Measurements from ENCODE around the gene MPRIP.

The MPRIP gene

DNA sequence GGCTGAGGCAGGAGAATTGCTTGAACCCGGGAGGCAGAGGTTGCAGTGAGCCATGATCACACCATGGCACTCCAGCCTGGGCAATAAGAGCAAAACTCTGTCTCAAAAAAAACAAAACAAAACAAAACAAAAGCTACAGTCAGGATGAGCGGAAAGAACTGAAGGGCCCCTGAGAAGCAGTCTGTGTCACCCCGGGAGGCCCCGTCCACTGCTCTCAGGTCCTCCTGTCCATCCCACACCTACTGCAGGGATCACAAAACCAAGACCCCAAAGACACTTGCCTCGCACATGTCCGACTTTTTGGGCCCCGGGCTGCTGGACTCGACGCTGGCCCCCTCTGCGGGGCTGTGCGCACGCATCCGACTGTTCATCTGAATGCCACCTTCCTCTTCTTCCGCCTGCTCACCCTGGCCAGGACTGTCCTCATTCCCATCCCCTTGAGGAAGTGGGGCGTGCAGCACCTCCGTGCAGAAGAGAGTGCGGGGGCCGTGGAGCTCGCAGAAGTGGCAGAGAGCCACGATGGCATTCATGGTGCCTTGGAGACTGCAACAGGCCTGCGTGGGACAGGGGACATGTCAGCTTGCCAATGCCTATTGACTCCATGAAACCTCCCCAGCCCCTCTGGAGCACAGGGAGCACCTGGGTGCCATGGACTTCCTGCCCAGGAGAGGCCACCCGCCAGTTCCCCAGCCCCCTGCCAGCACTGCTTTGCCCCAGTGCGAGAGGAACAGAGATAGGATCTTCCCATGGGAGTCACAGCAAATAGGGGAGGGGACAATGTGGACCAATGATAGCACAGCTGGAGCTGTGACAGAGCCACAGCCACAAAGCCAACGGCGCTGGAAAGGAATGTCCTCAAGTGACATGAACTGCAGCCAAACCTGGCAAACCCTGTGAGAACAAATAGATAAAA is 185.6 kb downstream of the MPRIP start:
- ChIA-PET CTCF (interaction anchor here (1.3 to 1.5 kb wide), 2 partner anchors 9 to 17 kb away, joined by 3 read pairs; no protein-coding TSS in a partner anchor), POLR2A (no interaction called here)
- no peak overlapping the region for H3K4me3 ChIP-seq (ENCODE audit: low read depth, low read length)
- TF ChIP-seq, protein P1, sequence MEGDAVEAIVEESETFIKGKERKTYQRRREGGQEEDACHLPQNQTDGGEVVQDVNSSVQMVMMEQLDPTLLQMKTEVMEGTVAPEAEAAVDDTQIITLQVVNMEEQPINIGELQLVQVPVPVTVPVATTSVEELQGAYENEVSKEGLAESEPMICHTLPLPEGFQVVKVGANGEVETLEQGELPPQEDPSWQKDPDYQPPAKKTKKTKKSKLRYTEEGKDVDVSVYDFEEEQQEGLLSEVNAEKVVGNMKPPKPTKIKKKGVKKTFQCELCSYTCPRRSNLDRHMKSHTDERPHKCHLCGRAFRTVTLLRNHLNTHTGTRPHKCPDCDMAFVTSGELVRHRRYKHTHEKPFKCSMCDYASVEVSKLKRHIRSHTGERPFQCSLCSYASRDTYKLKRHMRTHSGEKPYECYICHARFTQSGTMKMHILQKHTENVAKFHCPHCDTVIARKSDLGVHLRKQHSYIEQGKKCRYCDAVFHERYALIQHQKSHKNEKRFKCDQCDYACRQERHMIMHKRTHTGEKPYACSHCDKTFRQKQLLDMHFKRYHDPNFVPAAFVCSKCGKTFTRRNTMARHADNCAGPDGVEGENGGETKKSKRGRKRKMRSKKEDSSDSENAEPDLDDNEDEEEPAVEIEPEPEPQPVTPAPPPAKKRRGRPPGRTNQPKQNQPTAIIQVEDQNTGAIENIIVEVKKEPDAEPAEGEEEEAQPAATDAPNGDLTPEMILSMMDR (IDR thresholded peaks at IDR 0.05; ENCODE audit: insufficient read depth, low read length, missing control alignments) = no peak
- DNase-seq (ENCODE audit: low read depth, low spot score) = no peak

DNA sequence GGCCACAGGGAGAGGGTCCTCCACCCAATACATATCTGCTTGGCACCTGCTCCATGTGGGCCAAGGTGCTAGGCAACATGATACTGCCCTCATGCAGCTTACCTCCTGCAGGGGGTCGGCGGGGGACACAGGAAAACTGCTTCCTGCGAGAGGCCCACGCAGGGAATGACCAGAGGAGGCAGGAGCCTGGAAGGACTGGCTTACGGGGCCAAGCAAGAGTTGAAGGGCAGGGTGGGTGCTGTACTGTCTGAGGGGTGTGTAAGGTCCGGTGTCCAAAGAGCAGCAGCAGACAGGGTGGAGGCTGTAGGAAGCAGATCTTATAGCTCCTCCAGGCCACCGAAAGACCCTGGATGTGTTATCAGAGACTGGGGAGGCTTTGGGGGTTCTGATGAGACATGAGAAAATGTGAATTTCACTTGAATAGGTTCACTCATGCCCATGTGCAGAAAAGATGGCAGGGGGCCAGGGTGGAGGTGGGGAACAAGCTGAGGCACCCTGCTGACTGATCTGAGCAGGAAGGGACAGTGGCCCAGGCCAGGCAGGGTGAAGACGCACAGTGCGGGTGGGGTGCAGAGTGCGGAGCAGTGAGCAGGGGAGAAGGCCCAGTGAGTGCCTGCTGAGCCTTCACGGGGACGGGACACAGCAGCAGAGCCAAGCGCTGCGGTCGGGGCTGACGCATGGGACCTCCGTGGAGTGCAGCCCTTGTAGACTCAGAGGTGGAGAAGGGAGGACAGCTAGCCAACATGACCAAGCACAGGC is 186.4 kb downstream of the MPRIP start:
- no peak for DNase-seq (ENCODE audit: low read depth, low spot score)
- ChIA-PET POLR2A (no interaction called here), CTCF (interaction anchor here (1.5 kb wide), 1 partner anchor 10 kb away, joined by 3 read pairs; no protein-coding TSS in a partner anchor)
- H3K4me3 ChIP-seq (ENCODE audit: low read depth, low read length) = no peak overlapping the region
- TF ChIP-seq, protein P1 (IDR thresholded peaks at IDR 0.05; ENCODE audit: insufficient read depth, low read length, missing control alignments) = no peak

DNA sequence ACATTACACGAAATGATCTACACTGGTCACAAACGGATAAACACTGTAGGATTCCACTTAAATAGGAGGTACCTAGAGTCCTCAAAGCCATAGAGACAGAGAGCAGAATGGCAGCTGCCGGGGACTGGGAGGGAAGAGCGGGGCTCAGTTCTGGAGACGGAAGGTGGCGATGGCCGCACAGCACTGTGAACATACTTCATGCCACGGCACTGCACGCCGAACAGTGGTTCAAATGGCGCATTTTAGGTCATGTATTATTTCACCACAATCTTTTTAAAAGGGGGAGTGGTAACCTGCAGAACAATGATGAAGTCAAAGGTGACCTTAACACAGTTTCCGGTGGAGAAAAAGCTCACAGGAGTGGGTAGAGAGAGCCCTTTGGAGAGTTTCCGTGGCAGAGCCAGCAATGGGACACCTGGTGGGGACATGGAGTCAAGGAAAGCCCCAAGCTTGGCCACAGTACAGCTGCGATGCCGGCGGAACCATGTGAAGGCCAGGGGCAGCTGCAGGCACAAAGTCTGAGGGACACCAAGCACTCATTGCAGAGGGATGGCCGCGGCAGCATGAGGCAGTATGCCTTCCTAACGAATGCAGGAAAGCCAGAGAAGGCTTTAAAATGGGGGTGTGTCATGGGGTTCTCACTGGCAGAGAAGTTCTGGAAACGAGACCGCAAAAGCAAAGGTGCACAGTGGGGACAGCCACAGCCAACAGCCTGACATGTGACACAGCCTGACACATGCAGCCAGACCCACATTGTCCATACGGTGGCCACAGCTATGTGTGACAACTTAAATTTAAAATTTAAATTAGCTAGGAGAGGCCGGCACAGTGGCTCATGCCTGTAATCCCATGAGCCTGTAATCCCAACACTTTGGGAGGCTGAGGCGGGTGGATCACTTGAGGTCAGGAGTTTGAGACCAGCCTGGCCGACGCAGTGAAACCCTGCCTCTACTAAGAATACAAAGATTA is 187.4 kb downstream of the MPRIP start:
- DNase-seq (ENCODE audit: low read depth, low spot score) = no peak
- ChIA-PET CTCF (interaction anchor here (1.5 kb wide), 1 partner anchor 11 kb away, joined by 3 read pairs; no protein-coding TSS in a partner anchor), POLR2A (no interaction called here)
- TF ChIP-seq, protein P1 (IDR thresholded peaks at IDR 0.05; ENCODE audit: insufficient read depth, low read length, missing control alignments) = no peak
- H3K4me3 ChIP-seq (ENCODE audit: low read depth, low read length) = no peak overlapping the region

DNA sequence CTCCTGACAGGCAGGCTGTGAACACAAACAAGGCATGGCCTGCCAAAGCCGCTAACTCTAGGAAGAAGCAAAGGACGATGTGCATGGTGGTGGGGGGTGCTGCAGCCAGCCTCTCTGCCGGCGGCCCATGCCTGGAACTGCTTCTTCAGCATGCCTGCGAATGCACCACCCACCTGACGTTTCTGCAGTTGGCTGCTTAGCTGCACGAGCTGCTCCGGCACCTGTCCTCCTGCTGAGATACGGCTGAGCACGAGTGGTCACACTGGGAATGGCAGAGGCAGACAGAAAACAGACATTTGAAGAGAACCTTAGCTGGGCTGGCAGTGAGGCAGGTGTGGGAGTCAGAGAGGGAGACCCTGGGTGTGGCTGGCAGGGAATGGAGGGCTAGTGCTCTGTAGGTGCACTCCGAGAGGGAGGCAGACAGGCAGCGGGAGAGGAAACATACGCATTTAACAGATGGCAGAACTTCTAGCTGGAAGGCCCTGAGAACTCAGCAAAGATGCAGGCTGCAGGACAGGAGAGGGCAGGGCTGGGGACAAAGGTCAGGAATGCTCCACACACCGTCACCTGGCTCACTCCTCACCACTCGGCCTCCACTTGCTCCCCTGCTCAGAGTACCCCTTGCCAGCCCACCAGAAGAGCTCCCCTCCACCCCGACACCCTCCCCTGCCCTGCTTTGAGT is 189.5 kb downstream of the MPRIP start:
- TF ChIP-seq, protein P1 (IDR thresholded peaks at IDR 0.05; ENCODE audit: insufficient read depth, low read length, missing control alignments) = no peak
- POLR2A ChIA-PET = interaction anchor here (0.6 kb wide), 1 partner anchor 42 kb away, joined by 3 read pairs; no protein-coding TSS in a partner anchor
- CTCF ChIA-PET = interaction anchor here (0.7 to 1.0 kb wide), 2 partner anchors 11 to 234 kb away, joined by 3 read pairs; no protein-coding TSS in a partner anchor
- DNase-seq (ENCODE audit: low read depth, low spot score) = no peak
- no peak overlapping the region for H3K4me3 ChIP-seq (ENCODE audit: low read depth, low read length)

DNA sequence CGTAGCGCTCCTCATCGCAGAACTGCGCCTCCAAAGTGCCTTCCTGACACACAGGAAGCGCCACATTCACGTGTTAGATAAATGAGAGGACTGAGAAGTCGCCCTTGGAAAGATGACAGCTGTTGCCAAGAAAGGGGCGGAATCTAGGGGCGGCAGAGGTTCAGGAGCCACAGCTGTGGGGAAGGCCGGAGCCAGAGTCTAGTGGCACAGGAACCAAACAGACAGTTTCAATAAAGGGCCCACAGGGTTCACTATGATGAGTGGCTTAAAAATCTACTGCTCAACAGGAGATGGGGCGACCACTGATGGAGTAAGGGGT is 190.0 kb downstream of the MPRIP start:
- H3K4me3 ChIP-seq (ENCODE audit: low read depth, low read length) = no peak overlapping the region
- TF ChIP-seq, protein P1 (IDR thresholded peaks at IDR 0.05; ENCODE audit: insufficient read depth, low read length, missing control alignments) = no peak
- no peak for DNase-seq (ENCODE audit: low read depth, low spot score)
- ChIA-PET CTCF (interaction anchor here (0.7 to 1.0 kb wide), 2 partner anchors 11 to 235 kb away, joined by 3 read pairs; no protein-coding TSS in a partner anchor), POLR2A (interaction anchor here (0.6 kb wide), 1 partner anchor 43 kb away, joined by 3 read pairs; no protein-coding TSS in a partner anchor)

Data from AG04449 (cell line).